ENCODE data around the gene WNT7B. TPM values are rescaled to one million over a fixed set of nuclear protein-coding genes. Genes with fewer than 3 reads are reported as not detected.

Gene WNT7B
- total and polyA plus RNA-seq, 2 of the 8 experiments (the other 6 are each of a cell fraction or from before 2014, with no cell fraction given) = 0.14 to 0.24 TPM

DNA sequence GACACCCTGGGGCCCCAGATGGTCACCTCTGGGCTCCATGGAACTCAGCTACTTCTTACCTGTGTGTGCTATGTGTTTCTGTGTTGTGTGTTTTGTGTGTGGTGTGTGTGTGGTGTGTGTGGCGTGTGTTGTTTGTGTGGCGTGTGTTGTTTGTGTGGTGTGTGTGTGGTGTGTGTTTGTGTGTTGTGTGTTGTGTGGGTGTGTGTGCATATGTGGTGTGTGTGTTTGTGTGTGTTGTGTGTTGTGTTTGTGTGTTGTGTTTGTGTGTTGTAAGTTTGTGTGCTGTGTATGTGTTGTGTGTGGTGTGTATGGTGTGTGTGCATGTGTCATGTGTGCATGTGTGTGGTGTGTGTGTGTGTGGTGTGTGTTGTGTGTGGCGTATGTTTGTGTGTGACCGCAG lies 3.8 kb upstream of the WNT7B start (continued):
- TF ChIP-seq, protein P1, sequence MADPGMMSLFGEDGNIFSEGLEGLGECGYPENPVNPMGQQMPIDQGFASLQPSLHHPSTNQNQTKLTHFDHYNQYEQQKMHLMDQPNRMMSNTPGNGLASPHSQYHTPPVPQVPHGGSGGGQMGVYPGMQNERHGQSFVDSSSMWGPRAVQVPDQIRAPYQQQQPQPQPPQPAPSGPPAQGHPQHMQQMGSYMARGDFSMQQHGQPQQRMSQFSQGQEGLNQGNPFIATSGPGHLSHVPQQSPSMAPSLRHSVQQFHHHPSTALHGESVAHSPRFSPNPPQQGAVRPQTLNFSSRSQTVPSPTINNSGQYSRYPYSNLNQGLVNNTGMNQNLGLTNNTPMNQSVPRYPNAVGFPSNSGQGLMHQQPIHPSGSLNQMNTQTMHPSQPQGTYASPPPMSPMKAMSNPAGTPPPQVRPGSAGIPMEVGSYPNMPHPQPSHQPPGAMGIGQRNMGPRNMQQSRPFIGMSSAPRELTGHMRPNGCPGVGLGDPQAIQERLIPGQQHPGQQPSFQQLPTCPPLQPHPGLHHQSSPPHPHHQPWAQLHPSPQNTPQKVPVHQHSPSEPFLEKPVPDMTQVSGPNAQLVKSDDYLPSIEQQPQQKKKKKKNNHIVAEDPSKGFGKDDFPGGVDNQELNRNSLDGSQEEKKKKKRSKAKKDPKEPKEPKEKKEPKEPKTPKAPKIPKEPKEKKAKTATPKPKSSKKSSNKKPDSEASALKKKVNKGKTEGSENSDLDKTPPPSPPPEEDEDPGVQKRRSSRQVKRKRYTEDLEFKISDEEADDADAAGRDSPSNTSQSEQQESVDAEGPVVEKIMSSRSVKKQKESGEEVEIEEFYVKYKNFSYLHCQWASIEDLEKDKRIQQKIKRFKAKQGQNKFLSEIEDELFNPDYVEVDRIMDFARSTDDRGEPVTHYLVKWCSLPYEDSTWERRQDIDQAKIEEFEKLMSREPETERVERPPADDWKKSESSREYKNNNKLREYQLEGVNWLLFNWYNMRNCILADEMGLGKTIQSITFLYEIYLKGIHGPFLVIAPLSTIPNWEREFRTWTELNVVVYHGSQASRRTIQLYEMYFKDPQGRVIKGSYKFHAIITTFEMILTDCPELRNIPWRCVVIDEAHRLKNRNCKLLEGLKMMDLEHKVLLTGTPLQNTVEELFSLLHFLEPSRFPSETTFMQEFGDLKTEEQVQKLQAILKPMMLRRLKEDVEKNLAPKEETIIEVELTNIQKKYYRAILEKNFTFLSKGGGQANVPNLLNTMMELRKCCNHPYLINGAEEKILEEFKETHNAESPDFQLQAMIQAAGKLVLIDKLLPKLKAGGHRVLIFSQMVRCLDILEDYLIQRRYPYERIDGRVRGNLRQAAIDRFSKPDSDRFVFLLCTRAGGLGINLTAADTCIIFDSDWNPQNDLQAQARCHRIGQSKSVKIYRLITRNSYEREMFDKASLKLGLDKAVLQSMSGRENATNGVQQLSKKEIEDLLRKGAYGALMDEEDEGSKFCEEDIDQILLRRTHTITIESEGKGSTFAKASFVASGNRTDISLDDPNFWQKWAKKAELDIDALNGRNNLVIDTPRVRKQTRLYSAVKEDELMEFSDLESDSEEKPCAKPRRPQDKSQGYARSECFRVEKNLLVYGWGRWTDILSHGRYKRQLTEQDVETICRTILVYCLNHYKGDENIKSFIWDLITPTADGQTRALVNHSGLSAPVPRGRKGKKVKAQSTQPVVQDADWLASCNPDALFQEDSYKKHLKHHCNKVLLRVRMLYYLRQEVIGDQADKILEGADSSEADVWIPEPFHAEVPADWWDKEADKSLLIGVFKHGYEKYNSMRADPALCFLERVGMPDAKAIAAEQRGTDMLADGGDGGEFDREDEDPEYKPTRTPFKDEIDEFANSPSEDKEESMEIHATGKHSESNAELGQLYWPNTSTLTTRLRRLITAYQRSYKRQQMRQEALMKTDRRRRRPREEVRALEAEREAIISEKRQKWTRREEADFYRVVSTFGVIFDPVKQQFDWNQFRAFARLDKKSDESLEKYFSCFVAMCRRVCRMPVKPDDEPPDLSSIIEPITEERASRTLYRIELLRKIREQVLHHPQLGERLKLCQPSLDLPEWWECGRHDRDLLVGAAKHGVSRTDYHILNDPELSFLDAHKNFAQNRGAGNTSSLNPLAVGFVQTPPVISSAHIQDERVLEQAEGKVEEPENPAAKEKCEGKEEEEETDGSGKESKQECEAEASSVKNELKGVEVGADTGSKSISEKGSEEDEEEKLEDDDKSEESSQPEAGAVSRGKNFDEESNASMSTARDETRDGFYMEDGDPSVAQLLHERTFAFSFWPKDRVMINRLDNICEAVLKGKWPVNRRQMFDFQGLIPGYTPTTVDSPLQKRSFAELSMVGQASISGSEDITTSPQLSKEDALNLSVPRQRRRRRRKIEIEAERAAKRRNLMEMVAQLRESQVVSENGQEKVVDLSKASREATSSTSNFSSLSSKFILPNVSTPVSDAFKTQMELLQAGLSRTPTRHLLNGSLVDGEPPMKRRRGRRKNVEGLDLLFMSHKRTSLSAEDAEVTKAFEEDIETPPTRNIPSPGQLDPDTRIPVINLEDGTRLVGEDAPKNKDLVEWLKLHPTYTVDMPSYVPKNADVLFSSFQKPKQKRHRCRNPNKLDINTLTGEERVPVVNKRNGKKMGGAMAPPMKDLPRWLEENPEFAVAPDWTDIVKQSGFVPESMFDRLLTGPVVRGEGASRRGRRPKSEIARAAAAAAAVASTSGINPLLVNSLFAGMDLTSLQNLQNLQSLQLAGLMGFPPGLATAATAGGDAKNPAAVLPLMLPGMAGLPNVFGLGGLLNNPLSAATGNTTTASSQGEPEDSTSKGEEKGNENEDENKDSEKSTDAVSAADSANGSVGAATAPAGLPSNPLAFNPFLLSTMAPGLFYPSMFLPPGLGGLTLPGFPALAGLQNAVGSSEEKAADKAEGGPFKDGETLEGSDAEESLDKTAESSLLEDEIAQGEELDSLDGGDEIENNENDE (IDR thresholded peaks at IDR 0.05; ENCODE audit: insufficient replicate concordance, low read length) = no peak
- TF ChIP-seq CREB1 (IDR thresholded peaks at IDR 0.05) (no peak), SP2 (IDR thresholded peaks at IDR 0.05; ENCODE audit: low read length) (no peak), SIN3A (conservative IDR thresholded peaks at IDR 0.05 in 1 of 2, IDR thresholded peaks at IDR 0.05 in 1 of 2; ENCODE audit: low read depth in 1 of 2, low read length in 2 of 2) (no peak), HDAC6 (IDR thresholded peaks at IDR 0.05; ENCODE audit: low read depth, low read length) (peak; percentile 26)
